Adrenal gland (tissue), 12 donors: ENCODE data around the gene ABLIM1. TPM values are rescaled to one million over a fixed set of nuclear protein-coding genes. Genes with fewer than 3 reads are reported as not detected.

Source experiments
- DNase-seq, 7 donors: peaks; one replicate each; pipeline ENCODE4 v3.0.0-alpha.2; 2019 to 2020
- H3K27ac ChIP-seq, 5 donors: fragments of 200-600 bp; sonication (generic) in 4 of 5; 1 replicate in 3 of 5; 2 replicates in 2 of 5; pipeline versions ENCODE4 v1.5.1 to v1.8.0; 2016 to 2020; ENCODE audit warnings: mild to moderate bottlenecking in 1 of 5
- H3K27me3 ChIP-seq: fragments of 200-600 bp; 2 replicates; pipeline ENCODE4 v1.8.0; 2021
- H3K36me3 ChIP-seq, 2 donors: fragments of 200-600 bp; replicated peaks in 1 of 2; 1 replicate in 1 of 2; 2 replicates in 1 of 2; pipeline versions ENCODE4 v1.5.1 to v1.8.0; 2018 to 2022
- H3K4me1 ChIP-seq, 2 donors: fragments of 200-600 bp; replicated peaks in 1 of 2; 1 replicate in 1 of 2; 2 replicates in 1 of 2; pipeline versions ENCODE4 v1.5.1 to v1.8.0; 2018 to 2021
- H3K4me3 ChIP-seq, 4 donors: fragments of 200-600 bp; sonication (generic) in 3 of 4; one replicate each; pipeline ENCODE4 v1.5.1; 2016 to 2018
- H3K9me3 ChIP-seq, 3 donors: fragments of 200-600 bp; sonication (generic) in 1 of 3; replicated peaks in 1 of 3; 1 replicate in 2 of 3; 2 replicates in 1 of 3; pipeline versions ENCODE4 v1.5.1 to v1.8.0; 2016 to 2021
- POLR2A ChIP-seq, 2 donors: fragments of 450-650 bp; IDR thresholded peaks; one replicate each; pipeline ENCODE4 v1.6.1; 2017; ENCODE audit warnings: antibody characterized with exemption in 2 of 2, mild to moderate bottlenecking in 2 of 2, moderate library complexity in 1 of 2
- WGBS, 4 donors: extraction: QIAGEN DNeasy Blood & Tissue Kit in 2 of 4; methylation state at CpG; one replicate each; pipeline versions ENCODE4 v1.1.5 to v1.1.7; 2013 to 2017; 5-methylcytosine and 5-hydroxymethylcytosine counted together
- intact Hi-C, 2 donors: fragments of 100-400 bp; cut with DNase I; formaldehyde crosslinking; loops; one replicate each; pipeline versions ENCODE4 v1.14.1 to v1.15.0; 2022 to 2023
- polyA plus RNA-seq, 3 donors: library from polyadenylated mRNA; stranded (reverse); fragments of 200-250 nt in 2 of 3; fragments of 350-450 nt in 1 of 3; fragmentation: Illumina TruSeq in 1 of 3; extraction: RNeasy Lipid Tissue Mini Kit (QIAGEN cat#74804) in 1 of 3; gene quantifications; one replicate each; pipeline ENCODE4 v1.2.3, GENCODE V29; 2013 to 2014
- total RNA-seq, 9 donors: library from RNA; depleted of rRNA in 4 of 9; stranded (reverse); fragments of >200 nt in 4 of 9; fragments of 120-200 nt in 1 of 9; fragmentation: NEBNext Ultra II Directional in 1 of 9; extraction: Animal tissue kit (Norgen Biotek cat#: 25700) in 1 of 9; gene quantifications; one replicate each; pipeline versions ENCODE4 v1.1.0 to v1.2.4, GENCODE V29; 2013 to 2023
- TF ChIP-seq, protein P1 (sequence below), 6 experiments: fragments of 450-650 bp in 4 of 6; fragments of 200-600 bp in 2 of 6; sonication (generic) in 1 of 6; IDR thresholded peaks; 1 replicate in 5 of 6; 2 replicates in 1 of 6; pipeline versions ENCODE4 v1.5.1 to v1.8.0; 2016 to 2021; ENCODE audit warnings: antibody characterized with exemption in 6 of 6, mild to moderate bottlenecking in 2 of 6, moderate library complexity in 1 of 6
- donor health status: healthy with polysubstance abuse.
- donor health status: Bipolar disorder and iron deficiency.
- donor health status: DM: yes; HTN: yes; CAD: no.
- donor health status: DM: no; HTN: no; CAD: no.
- donor health status: DM: no; HTN: no; CAD: no.
- donor health status: DM: yes; HTN: yes; CAD: no.

ABLIM1 gene
- total and polyA plus RNA-seq, 12 donors: 7.9 to 430 (median 185) TPM

DNA sequence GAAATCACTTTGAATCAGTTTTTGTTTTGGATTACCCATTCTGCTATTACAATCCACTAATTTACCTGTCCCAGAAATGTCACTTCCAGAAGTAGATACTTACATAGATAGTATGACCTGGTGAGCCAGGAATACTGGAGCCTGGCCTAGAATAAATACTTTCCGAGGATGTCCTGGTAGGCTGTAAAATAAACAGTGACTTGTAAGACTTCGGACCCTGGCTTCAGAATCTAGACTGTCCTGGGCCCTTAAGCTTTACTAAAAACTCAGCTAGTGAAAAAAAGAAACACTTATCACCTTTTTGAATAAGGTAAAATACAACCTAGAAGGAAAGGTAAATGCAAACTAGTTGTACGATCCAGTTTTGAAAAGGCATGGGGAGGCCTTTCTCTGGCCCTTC lies 184.3 kb downstream of the ABLIM1 start:
- H3K36me3 ChIP-seq: peaks cover 0 to 14% of the 10 kb centered on the region in 2 donors
- H3K4me3 ChIP-seq: no peak overlapping the region
- TF ChIP-seq, protein P1, sequence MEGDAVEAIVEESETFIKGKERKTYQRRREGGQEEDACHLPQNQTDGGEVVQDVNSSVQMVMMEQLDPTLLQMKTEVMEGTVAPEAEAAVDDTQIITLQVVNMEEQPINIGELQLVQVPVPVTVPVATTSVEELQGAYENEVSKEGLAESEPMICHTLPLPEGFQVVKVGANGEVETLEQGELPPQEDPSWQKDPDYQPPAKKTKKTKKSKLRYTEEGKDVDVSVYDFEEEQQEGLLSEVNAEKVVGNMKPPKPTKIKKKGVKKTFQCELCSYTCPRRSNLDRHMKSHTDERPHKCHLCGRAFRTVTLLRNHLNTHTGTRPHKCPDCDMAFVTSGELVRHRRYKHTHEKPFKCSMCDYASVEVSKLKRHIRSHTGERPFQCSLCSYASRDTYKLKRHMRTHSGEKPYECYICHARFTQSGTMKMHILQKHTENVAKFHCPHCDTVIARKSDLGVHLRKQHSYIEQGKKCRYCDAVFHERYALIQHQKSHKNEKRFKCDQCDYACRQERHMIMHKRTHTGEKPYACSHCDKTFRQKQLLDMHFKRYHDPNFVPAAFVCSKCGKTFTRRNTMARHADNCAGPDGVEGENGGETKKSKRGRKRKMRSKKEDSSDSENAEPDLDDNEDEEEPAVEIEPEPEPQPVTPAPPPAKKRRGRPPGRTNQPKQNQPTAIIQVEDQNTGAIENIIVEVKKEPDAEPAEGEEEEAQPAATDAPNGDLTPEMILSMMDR (IDR thresholded peaks at IDR 0.05): no peak
- TF ChIP-seq POLR2A (IDR thresholded peaks at IDR 0.05): no peak
- H3K27me3 ChIP-seq: no peaks in the 10 kb centered on the region
- H3K9me3 ChIP-seq: no peaks in the 10 kb centered on the region
- H3K27ac ChIP-seq: no peak overlapping the region
- WGBS, 4 donors: 82 to 88% (median 83%) methylated on average over 3 of the region's 3 CpGs
- peaks cover 11 to 17% of the 10 kb centered on the region in 2 donors for H3K4me1 ChIP-seq
- intact Hi-C loops: loop anchor here (5.0 to 10.0 kb wide), 4 partner anchors 74 to 311 kb away; no protein-coding TSS in a partner anchor
- DNase-seq: no peak

DNA sequence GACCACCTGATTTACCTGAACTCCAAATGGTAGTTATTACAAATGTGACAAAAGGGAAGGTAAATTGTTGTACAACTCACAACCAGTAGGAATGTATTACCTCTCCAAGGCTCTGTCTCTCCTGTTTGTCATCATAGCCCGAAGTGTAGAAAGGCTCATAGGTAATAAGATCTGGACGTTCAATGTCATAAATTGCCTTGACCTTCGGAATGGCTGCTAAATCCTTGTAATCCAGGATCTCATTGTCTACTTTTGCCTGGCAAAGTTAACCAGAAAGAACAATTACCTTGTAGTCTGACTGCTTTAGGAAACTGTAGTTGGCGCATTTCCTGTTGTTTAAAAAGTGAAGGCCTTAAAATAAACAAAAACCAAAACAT lies 185.2 kb downstream of the ABLIM1 start:
- TF ChIP-seq, protein P1 (IDR thresholded peaks at IDR 0.05): no peak
- no peak for TF ChIP-seq POLR2A (IDR thresholded peaks at IDR 0.05)
- H3K27ac ChIP-seq: peak overlapping the region in 1 of 5 donors; percentile 1
- intact Hi-C loops: loop anchor here (5.0 to 10.0 kb wide), 4 partner anchors 74 to 312 kb away; no protein-coding TSS in a partner anchor

DNA sequence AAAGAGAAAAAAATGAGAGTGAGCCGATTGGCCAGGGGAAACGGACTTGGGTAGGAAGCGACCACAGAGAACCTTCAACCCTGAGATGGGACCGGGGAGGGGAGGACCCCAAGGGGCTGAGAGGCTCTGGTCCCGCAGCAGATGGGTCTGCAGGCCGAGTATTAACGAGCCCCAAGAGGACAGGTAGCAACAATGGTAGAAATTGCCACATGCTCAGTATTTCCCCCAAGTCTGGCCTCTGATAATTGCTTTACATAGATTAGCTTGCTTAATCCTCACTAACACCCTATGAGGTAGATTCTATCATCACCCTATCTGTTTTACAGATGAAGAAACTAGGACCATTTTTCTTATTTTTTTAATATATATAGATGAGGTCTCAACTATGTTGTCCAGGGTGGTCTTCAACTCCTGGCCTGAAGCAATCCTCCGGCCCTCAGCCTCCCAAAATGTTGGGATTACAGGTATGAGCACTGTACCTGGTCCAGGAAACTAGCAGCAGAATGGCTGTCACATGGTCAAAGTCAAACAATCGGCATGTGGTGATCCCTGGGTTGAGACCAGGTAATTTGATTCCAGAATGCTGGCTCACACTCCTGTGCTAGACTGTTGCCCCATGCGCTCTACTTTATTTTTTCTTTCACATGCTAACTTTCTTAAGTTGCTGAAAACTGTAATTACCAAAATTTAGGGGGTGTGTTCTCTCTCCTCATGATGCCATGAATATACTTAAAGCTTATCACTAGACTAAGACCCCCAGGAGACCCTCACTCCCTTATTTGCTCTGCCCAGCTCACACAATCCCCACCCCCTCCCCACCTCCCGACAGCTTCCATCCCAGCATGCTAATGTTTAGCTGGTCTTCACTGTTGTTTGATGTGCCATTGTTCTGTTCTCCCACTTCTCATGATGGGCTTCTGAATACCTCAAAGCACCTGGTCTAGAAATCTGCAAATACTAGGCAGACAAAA lies 185.9 kb downstream of the ABLIM1 start:
- H3K4me1 ChIP-seq: peaks cover 7 to 13% of the 10 kb centered on the region in 2 donors
- peak overlapping the region in 2 of 5 donors; percentile 1 to 4 for H3K27ac ChIP-seq
- 77 to 80% (median 78%) methylated on average over 11 of the region's 11 CpGs for WGBS, 4 donors
- DNase-seq: no peak
- no peak for TF ChIP-seq POLR2A (IDR thresholded peaks at IDR 0.05)
- TF ChIP-seq, protein P1 (IDR thresholded peaks at IDR 0.05): no peak
- no peaks in the 10 kb centered on the region for H3K27me3 ChIP-seq
- no peak overlapping the region for H3K4me3 ChIP-seq
- intact Hi-C loops: loop anchor here (5.0 to 10.0 kb wide), 4 partner anchors 75 to 313 kb away; no protein-coding TSS in a partner anchor
- H3K36me3 ChIP-seq: peaks cover 0 to 14% of the 10 kb centered on the region in 2 donors
- no peaks in the 10 kb centered on the region for H3K9me3 ChIP-seq

More for the DNA sequence above, 185.2 kb downstream of the ABLIM1 start:
- no peak for DNase-seq
- peaks cover 0 to 14% of the 10 kb centered on the region in 2 donors for H3K36me3 ChIP-seq
- H3K9me3 ChIP-seq: no peaks in the 10 kb centered on the region
- peaks cover 7 to 13% of the 10 kb centered on the region in 2 donors for H3K4me1 ChIP-seq
- no peaks in the 10 kb centered on the region for H3K27me3 ChIP-seq
- no peak overlapping the region for H3K4me3 ChIP-seq
- WGBS, 4 donors: 63 to 69% (median 64%) methylated on average over 4 of the region's 4 CpGs
